Measurements from ENCODE around the gene OR4D2.
"Not testable (repeated sequence)": the region's sequence is repeated elsewhere in the genome, so short reads cannot be mapped to it uniquely, and the experiment has no call there.

OR4D2 gene

DNA sequence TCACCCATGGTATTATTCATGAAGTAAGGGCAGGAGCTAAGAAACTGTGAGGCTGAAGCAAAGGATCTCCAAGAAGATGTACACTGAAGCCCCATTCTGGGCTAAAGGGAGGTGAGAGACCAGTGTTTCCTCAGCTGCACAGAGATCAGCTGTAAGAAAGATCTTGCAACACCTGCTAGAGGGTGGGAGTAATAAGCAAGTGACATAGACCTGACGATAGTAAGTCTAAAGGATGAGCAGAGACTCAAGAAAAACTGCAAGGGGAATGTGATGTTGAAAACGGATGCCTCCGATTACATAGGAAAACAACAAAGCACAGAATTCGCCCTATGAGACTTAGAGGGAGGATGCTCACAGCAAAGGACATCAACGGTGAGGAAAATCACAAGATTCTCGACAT lies at the start of gene OR4D2:
Gene OR4D2 (plus strand): TSS at position 301 of the 400 bp plus-strand sequence. CDS start 2,674 bp downstream, outside the sequence.
- no peak for DNase-seq

DNA sequence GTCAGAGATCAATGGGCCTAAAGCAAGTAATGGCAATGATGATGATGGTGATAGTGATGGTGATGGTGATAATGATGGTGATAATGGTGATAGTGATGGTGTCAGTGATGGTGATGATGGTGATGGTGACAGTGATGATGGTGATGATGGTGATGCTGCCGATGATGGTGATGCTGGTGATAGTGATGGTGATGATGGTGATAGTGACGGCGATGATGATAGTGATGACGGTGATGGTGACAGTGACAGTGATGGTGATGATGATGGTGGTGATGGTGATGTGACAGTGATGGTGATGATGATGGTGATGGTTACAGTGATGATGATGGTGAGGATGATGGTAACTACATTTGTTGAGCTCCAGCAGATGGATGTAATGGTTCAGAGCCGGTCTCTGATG lies 49.4 kb upstream of the OR4D2 start:
- no peak for DNase-seq

GRCh38 chr17:58119491-58119890 lies 47.3 kb upstream of the OR4D2 start:
- no peak for DNase-seq

- no peak for DNase-seq
Measured at GRCh38 chr17:58120195-58120822, 46.5 kb upstream of the OR4D2 start.

DNA sequence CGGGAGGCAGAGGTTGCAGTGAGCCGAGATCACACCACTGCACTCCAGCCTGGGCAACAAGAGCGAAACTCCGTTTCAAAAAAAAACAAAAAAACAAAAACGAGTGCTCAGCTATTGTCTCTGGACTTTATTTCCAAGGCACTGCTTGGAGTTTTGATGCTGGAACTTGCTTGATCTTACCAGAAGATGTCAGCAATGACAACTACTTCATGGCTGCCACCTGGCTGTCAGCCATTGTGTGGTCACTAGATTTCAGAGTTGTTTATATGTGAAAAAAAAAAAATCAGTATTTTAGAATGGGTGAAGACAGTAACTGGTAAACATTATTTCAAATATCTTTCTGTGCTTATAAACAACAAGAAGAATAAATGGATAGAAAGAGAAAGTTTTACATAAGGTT lies 44.9 kb upstream of the OR4D2 start:
- DNase-seq, result peak; percentile 48

GRCh38 chr17:58127846-58128245 lies 38.9 kb upstream of the OR4D2 start:
- DNase-seq, result no peak

- not testable (repeated sequence) for DNase-seq
Measured at GRCh38 chr17:58132697-58133096, 34.1 kb upstream of the OR4D2 start.

- no peak for DNase-seq
Measured at GRCh38 chr17:58136669-58137279, 30.0 kb upstream of the OR4D2 start.

DNA sequence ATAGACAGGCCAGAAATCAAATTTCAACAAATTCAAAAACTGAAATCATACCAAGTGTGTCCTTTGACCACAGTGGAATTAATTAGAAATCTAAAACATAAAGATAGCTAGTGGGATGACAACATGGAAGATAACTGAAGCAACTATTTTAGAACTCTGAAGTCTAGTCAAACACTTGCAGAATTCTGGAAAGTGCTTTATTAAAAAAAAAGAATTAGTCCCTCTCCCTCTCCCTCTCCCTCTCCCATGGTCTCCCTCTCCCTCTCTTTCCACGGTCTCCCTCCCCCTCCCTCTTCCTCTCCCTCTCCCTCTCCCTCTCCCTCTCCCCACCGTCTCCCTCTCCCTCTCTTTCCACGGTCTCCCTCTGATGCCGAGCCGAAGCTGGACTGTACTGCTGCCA lies 25.3 kb upstream of the OR4D2 start:
- no peak for DNase-seq

DNA sequence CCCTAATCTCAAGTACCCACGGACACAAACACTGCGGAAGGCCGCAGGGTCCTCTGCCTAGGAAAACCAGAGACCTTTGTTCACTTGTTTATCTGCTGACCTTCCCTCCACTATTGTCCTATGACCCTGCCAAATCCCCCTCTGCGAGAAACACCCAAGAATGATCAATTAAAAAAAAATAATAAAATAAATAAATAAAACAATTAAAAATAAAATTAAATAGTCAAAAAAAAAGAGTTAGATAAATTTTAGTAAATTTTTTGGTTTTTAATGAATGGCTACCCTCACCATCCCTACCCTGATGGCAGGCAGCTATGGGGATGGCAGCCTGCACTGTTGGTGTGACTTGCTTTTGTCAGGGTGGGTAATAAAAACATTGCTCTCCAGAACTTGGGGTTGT lies 23.4 kb upstream of the OR4D2 start:
- not testable (repeated sequence) for DNase-seq

- DNase-seq, result no peak
Measured at GRCh38 chr17:58144801-58145200, 22.0 kb upstream of the OR4D2 start.

DNA sequence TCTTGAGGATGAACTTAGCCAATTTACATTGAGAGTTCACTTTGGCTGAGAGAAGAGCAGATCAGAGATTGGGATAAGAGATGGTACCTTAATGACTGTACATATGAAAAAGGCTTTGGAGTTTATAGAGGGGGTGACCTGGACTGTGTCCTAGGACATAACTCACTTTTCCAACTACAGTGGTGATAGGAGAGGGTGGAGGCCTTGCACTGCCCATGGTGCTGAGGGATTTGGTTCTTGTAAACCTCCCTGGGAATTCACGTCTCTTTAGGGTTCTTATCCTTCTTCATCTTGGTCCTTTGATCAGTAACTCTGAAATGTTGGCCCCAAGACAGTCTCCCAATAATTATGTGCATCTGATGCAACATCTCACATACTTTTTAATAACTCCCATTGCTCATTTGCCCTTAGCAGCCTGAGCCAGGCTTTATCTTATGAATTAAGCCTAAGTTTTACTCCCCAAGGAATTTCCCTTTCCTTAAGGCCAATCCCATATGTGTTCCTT lies 18.8 kb upstream of the OR4D2 start, which contains the start of gene OR4D1:
Gene OR4D1 (plus strand): TSS at position 455 of the 505 bp plus-strand sequence. CDS start 6,770 bp downstream, outside the sequence.
- DNase-seq, result no peak

GRCh38 chr17:58148609-58149008 lies 18.2 kb upstream of the OR4D2 start:
- DNase-seq, result no peak

DNA sequence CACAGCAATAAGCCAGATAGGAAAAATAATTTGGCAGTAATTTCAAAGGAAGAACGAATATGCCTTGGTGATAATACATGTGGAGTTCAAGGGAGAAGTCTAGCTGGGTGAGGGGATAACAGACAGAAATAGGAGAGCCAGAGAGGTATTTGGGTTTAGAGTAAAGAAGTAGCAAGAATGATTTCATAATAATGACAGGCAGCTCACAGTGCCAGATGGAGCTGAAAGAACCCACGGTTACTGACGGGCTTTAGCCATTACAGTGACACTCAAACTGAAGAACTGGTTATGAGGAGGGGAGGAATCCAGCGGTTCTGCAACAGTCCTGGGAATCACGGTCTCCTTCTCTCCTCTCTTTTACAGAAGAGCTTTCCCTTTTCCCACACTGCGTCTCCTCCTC lies 16.4 kb upstream of the OR4D2 start:
- no peak for DNase-seq

DNA sequence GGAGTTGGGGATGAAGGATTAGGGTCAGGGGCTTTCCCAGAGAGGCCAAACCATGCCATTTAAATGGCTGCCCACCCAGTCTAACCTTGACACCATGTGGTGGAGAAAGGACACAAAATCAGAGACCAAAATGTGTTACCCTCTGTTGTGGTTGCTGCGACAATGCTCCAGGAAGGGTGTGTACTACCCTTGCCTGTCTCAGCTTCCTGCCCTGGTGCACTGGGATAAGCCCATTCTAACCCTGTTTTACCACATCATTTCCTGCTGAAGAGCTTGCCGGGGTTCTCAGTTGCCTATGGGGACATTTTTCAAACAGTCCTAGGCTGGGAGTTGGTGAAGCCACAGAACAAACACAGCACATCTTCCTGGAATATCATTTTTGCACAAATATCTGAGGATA lies 13.7 kb upstream of the OR4D2 start:
- peak; percentile 90 for DNase-seq

DNA sequence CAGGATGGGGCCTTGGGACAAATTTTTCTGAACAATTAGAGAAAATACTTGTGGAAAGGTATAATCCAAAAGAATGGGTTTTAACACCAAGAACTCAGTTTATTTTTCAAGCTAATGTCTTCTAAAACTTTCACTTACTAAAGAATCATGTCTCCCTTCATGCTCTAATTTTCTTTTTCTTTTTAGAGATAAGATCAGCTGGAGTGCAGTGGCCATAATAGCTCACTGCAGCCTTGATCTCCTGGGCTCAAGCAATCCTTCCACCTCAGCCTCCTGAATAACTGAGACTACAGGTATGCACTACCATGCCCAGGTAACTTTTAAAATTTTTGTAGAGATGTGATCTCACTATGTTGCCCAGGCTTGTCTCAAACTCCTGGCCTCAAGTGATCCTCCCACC lies 13.1 kb upstream of the OR4D2 start:
- no peak for DNase-seq

- no peak for DNase-seq
Measured at GRCh38 chr17:58156839-58157803, 9.7 kb upstream of the OR4D2 start.

DNA sequence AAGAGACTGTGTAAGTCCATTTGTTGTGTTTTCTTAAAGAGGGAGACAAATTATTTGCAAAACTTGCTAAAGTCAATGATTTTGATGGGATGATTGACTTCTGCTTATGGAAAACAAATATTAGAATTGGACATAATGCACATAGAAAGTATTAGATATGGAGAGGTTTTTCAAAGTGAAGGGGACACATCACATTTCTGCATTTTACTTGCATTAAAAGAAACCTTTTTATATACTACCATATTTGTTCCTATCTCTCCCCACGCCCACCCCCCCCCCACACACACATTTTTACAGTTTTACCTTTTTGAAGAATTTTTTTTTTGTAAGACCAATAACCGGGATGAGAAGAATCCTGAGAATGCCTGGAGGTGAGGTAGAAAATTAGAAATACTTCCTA lies 8.6 kb upstream of the OR4D2 start:
- DNase-seq, result no peak

GRCh38 chr17:58161566-58161965 lies 5.2 kb upstream of the OR4D2 start:
- DNase-seq, result peak; percentile 17

DNA sequence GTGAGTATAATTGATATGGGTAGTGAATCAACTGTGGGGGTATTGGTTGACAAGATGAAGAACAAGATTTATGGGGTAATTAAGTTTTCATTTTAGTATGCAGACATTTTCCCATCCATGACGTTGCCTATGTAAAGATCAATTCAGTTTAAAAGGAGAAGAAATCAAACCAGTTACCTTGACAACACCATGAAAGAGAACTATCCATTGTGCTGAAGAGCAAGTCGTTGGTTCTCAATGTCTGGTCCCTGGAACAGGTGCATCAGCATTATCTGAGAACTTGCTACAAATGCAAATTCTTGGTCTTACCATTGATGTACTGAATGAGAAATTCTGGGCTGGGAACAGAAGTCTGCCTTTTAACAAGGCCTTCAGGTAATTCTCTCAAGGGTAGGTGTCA lies 801 bp upstream of the OR4D2 start:
- DNase-seq, result no peak

DNA sequence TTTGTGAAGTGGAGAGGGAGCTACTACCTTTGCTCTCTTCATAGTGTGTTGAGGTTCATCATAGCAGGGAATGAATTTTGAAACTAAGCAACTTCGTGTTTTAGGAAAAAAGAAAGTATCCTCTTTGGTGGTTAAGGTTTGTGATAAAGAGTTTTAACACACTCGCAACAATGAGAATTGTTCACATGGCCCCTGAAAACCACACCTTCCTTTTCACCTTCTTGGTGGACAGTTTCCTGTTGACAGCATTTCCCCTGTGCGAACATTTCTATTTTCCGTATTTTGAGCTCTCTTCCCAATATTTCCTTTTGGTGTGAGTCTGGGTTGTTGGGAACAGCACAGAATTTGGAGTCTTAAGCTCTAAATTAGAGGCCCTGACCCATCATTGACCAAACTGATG lies 3.8 kb downstream of the OR4D2 start:
- DNase-seq, result no peak

DNA sequence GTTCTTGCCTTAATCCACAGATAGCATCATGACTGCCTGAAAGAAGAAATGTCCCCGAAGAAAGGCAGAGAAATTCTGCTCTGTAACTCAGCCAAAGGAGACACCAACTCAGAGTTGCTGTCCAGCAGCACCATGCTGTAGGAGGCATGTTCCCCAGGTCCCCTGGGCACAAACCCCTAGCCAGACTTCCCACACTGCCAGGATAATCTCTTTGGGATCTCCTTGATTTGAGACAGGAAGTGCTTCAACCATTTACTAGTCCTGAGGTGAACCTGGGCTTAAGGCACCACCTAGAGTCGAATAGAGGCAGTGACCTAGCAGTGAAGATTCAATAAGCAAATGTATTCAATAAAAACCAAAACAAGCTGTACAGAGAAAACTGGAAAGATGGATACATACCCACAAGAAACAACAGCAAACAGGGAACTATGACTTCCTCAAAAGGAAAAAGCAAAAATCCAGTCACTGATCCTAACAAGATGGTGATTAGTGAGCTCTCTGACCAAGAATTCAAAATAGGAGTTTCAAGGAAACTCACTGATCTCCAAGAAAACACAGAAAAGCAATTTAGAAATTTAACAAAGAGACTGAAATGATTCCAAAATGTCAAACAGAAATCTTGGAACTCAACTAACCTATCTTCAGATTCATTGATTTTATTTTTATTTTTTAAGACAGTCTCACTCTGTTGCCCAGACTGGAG lies 5.7 kb downstream of the OR4D2 start:
- peak; percentile 36 for DNase-seq

DNA sequence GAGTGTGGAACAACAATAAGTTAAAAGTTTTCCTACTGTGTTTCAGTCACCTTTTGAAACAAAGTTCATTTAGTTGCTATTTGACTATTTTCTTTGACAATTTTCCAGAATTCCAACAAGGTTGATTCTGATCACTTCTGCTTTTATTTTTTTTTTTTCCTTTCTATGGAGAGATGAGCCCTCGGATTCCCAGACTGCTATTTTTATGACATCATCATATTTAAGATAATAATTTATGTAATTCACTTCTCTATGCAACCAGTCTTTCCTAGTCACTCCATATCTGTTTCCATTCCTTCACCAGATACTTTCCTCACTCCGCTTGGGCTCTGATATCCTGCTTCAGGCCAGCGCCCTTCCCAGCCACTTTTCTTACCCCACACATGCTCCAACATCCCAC lies 8.1 kb downstream of the OR4D2 start:
- no peak for DNase-seq

Data from GF-D8 (cell line).